Measurements from ENCODE around the gene CA10.

The CA10 gene

DNA sequence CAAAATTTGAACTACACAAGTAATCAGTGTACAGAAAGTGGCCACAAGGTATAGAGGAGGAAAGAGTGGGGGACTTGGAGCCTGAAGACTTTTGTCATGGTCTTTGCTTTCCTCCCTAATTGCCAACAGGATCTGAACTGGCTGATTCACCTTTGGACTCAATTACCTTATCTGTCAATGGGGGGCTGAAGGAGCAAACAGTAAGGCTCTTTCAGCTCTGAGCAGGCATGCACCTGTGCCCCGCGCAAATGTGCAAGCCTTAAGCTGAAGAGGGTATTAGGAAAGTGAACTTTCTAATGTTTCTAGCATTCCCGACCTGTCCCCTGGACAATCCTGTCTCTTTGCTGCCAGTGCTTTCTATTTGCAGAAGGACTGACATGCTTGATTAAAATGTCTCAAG, 302.7 kb downstream of the CA10 start:
- no peak for DNase-seq

DNA sequence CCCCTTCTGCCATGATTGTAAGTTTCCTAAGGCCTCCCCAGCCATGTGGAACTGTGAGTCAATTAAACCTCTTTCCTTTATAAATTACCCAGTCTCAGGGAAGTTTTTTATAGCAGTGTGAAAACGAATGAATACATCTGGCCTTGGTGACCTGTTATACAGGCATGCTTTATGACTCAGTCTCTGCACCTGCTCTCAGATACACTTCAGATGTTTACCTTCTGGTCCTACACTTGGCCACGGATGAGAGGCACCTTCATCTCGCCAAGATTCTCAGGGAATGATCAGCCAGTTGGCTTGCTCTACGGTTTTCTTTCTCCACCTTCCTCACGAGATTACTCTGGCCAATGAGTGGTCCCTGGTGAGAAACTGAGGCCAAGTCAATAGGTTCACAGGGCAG, 304.7 kb downstream of the CA10 start:
- no peak for DNase-seq

DNA sequence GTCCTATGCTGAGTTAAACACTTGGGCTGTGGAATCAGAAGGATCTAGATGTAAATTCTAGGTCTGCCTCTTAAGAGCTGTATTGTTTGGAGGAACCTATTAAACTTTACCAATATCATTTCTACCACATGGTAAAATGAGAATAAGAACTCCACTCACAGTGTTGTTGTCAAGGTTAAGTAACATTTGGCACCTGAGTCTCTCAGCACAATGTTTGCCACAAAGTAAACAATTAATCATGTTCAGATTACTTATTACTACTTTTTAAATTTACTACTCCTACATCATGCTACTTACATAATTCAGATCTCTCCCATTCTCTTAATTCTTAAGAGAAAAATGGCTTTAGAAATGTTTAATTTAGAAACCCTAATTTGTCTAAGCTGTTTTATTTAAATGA, 305.9 kb downstream of the CA10 start:
- no peak for DNase-seq

DNA sequence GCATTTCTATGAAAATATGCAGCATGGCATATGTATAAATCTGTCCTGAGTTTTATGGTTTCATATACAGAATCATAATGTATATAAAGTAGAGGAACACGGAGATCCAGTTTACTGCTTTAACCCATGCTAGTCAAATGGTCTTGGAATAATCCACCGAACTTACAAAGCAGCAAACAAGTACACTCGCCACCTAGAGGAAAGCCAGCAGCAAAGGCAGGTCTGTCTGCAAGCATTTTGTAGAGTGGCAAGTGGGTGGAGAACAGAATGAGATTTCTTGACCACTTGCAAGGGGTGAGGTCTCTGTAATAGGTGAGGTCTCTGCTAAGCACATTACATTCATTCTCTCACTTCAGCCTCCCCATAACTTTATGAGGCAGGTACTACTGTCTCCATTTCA, 308.3 kb downstream of the CA10 start:
- DNase-seq, result no peak

DNA sequence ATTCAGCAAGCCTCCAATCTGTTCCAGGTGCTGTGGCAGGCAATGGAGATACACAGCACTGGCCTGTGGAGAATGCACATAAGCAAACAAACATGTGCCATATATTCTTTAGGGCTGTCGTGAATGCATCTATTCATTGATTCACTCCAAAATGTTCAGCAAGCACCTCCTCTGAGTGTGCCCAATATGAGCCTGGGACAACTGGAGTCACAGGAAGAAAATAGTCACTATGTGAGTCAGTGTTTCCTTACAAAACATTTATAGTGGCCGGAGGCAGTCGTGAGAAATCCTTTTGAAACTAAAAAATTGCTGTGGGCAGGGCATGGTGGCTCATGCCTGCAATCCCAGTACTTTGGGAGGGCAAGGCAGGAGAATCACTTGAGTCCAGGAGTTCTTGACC, 310.1 kb downstream of the CA10 start:
- peak; percentile 45 for DNase-seq

DNA sequence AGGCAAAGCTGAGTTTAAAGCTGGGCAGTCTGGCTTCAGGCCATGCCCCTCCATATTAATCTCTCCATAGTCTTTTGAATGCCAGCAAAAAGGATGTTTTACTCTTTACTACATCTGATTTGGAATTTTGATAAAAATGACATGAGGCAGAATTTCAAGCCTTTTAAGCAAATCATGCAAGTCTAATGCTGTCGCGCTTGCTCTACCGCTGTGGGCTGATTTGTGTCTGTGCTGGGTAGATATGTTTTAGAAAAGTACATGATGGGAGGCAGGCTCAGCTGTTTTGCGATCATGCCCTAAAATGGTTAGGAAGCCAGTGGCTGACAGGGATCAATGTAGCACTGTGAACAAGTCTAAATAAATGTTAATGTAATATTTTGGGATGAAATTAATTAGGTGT, 311.9 kb downstream of the CA10 start:
- DNase-seq, result no peak

DNA sequence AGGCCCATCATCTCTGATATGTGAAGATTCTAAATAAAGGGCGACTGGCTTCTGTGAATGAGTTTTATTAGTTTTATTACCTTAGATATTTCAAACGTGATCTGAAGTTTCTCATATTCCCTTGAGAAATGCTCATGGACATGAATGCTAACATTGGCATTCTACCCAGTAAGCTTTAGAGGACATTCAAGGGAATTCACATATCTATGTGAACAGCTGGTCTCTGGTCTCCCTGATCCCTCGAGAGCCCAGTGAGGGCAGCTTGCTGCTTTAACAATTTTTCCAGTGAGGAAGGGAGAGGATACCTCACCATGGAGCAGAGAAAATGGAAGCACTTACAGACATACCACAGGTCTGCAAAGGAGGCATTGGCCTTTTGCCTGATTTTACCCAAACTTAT, 312.7 kb downstream of the CA10 start:
- DNase-seq, result no peak

DNA sequence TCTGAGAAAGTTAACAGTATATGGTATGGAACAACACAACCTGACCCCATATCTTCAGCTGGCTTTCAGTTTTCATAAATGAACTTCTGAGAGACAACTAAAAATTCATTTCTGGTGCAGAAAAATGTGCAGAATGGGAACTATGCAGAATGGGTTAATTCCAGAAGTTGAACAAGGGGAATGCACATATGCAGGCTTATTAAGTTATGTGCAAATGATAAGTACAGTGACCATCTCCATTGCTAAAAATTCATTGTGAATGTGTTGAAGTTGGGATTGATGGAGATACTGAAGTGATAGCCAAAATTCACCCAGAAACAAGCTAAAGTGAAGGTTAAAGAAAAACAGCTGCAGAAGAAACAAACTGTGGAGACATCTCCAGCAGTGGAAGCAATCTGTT, 315.8 kb downstream of the CA10 start:
- DNase-seq, result no peak

DNA sequence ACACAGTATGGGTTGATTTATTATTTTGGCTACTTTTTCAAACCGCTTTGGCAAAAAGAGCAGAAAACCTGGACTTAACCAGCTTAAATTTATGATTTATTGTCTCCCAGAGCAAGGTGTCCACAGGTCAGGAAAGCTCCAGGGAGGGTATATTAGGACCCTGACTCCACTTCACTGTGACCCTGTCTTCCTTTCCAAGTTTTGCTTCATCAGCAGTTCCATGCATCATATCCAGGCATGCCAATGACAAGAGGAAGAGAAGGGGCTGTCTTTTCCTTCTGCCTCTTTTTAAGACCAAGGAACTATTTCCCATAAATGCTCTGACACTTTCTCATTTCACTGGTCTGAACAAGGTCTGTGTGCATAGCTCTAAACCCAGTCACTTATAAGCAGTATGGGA, 316.8 kb downstream of the CA10 start:
- no peak for DNase-seq

DNA sequence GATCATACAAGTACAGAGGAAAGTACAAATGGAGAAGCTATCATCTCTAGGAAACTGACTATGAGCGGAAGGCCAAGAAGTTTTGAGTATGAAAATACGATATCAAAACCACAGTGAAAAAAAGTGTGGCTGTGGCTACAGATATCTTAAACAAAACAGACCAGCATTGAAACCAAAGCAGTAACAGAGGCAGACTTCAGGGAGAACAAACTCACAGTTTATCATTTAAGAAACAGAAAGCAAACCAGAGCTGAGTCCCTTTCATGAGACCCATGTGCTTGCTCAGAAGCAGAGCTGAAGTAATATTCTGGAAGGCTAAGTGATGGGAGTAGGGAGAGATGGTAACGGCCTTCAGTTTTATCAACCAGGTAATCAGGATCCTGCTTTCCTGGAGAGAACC, 317.8 kb downstream of the CA10 start:
- no peak for DNase-seq

DNA sequence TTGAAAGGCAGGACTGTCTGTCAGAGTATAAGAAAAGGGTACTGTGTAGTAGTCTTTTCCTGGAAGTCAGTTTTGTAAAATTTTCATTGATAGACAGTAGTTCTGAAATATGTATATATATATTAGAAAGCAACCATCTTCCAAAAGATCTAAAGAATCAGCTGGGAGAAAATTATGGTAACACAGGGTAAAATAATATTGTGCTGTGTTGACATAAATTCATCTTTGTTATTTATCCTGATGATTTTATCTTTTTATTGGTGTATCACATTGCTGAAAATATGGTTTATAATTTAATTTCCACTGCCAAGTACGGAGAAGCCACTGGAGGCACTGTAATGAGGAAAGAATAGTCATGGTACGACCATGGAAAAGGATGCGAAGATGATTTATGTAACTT, 324.9 kb downstream of the CA10 start:
- no peak for DNase-seq

DNA sequence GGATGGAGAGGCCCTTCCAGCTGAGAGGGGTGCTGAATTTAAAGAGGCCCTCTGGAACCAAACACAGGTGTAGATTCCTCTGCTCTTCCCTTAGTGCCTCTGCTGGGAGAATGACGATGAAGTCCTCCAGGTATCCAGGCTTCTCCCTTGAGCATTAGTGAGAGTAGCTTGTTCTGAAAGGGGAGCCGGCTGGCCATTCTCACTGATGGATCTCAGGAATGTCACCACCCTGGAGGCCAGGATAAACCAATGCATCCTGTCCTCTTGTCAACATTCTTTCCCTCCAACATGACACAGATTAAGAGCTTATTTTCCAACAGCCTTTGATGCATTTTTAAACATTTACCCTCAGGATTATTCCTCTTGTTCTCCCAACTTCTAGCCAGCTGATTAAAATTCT, 325.5 kb downstream of the CA10 start:
- no peak for DNase-seq

DNA sequence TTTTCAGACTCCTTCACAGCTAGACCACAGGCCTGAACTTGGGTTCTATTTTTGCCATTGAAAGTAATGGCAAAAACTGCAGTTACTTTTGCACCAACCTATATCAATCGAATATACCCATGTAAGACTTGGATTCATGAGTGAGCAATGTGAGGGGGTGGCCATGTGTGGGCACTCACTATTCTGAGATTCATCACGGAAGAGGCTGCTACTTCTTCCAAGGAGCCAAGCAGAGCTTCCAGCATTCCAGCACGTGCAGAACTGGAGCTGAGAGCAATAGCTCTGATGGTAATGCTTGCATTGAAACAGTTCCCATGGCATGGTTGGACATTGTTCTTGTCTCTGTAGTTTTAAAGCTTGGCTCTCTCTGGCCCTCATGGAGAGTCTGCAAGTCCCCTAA, 327.6 kb downstream of the CA10 start:
- DNase-seq, result no peak

DNA sequence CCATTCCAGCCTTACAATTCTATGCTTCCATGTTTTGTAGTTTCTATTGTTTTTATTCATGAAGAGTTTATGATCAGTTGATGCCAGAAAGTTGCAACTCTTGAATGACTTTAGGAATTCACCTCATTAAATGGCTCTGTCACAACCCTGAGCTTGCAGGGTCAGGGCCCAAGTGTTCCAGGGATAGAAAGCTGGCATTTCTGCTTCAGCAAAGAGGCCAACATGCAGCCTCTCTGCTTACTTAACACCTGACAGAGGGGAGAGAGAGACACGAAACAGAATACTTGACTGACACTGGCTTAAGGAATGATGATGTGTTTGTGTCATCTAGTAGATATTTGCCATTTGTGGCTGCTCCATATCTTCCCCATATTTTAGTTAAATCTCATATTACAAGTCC, 328.1 kb downstream of the CA10 start:
- no peak for DNase-seq

DNA sequence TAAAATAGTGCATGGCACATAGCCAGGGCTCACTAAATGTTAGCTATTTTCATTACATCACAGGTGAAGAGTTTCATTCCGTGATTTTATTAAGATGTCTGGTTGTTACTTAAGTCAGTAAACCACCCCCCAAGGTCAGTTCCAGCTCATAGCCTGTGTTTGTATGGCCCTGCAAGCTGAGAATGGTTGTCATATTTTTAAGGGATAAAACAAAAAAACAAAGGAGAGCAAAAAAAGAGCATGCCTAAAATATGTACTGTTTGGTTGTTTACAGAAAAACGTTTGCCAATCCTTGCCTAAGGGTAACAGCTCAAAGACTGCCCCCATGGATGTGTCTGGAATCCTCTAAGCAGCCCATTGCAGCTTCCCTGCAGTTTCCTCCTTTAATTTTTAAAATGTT, 329.6 kb downstream of the CA10 start:
- no peak for DNase-seq

DNA sequence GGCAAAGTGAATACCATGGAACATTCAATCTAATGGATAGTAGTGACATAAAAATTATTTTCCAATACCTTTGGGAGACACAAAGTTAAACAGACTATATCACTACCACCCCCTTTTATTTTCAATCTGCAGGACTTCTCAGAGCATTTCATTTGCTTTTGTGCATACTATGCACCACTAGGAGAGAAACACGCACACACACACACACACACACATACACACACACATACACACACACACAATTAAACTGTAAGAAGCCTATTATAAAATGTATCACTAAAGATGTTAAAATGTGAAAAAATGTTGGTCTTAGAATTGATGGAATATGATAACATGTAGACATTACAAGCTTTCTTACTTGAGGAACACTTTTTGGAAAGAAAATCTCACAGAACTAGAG, 331.4 kb downstream of the CA10 start:
- no peak for DNase-seq

DNA sequence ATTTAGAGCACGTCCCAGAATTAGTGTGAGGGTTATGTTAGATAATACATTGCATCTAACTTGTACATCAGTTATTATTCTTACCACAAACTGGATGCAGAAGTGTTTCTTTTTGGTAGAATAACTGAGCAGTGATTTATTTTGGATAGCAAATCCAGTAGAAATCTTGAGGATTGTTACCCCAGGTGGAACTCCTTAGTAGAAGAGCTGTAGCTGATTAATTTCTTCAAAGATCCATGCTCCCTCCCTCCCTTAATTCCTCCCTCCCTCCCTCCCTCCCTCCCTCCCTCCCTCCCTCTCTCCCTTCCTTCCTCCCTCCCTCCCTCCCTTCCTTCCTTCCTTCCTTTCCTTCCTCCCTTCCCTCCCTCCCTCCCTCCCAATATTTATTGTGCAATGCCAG, 337.7 kb downstream of the CA10 start:
- DNase-seq, result no peak

DNA sequence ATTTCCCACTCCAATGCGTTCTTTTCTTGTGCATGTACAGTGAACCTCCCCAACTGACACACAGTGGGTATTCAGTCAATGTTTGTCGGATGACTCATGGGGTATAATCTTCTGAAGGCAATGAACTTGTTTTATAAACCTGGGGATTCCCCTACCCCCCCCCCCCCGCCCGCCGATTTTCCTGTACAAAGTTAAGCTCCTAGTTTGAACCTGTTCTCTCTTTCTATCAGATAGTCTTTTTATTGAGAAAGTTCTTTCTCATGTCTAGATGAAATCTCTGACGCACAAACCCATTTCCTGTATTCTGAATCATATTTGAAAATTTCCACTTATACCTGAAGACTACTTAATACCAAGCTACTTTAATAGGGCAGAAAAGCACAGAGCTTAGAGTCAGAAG, 338.3 kb downstream of the CA10 start:
- DNase-seq, result no peak

DNA sequence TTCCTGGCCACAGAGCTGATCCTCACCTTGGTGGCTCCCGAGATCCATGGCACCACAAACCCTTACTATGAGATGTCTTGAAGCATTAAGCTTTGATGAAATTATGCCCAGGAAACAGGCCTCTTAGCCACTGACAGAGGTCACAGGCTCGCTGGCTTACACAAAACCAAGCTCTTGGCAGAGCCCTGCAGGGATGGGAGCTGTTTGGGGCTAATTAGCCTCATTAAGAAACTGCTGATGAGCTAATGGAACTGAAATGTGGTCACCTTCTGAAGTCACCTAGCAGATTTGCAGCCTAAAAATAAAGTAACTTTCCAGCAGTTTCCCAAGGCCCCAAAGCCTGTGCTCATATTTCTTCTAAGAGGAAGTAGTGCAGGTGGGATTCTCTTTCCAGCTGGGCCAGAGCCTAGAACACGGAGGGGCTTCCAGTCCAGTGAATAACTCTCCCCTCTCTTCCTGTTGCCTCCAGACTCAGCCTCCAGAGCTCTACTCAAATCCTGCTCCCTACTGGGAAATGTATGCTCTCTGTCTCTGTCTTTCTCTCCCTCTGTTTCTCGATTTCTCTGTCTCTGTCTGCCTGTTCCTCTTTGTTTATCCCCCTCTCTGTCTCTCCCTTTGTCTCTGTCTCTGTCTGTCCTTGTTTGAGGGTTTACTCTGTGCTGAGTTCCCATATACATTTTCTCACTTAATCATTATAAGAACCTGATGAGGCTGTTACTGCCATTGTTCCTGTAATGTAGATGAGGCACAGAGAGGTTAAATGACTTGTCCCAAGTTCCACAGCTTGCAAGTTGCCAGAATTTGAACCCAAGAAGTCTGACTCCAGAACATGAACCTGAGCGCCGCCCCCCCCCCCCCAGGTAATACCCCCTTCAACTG, 338.9 kb downstream of the CA10 start:
- DNase-seq, result no peak

DNA sequence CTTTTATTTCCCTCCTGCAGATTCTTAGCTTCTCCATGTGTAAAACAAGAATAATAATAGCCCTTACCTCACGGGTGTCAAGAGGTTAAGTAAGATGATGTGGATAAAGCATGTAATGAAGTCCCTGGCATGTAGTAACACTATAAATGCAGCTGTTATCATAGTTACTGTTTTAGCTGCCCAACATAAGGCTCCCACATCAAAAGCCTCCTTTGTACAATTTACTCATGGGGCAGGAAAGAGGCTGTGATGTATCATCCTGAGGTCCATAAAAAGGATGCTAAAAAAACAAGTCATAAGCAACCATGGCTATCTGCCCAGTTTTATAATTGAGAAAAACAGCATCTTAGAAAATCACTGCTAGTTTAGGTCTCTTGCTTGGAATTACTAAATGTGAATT, 339.7 kb downstream of the CA10 start:
- DNase-seq, result no peak

DNA sequence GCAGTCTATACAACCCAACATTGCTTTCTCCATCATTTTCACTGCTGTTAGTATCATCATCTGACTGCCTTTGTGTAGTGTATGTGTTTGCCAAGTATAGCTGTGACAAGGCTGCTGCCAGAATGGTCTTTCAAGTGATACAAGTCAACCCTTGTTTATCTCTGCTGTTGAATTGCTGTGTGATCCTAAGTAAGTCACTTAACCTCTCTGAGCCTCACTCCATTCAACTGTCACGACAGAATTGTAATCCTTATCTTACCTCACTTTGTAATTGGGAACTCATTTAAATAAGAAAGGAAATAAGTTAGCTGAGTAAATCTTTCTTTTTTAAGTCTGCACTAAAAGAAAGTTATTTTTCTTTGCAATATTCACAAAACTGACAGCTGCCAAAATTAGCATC, 340.6 kb downstream of the CA10 start:
- no peak for DNase-seq

DNA sequence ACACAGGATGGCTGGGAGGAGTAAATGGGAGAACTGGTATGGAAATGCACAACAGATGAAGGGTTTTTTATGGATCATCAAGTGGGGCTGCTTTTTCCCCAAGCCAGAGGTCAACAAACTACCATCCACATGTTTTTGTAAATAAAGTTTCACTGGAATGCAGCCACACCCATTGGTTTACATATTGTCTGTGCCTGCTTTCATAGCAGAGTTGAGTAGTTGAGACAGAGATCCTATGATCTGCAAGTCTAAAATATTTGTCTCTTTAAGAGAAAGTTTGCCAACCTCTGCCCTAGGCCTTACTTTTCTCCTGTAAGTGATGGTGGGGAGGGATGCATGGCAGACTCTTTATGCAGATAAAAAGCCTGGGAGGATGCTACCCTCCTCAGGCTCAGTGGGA, 341.4 kb downstream of the CA10 start:
- DNase-seq, result no peak

DNA sequence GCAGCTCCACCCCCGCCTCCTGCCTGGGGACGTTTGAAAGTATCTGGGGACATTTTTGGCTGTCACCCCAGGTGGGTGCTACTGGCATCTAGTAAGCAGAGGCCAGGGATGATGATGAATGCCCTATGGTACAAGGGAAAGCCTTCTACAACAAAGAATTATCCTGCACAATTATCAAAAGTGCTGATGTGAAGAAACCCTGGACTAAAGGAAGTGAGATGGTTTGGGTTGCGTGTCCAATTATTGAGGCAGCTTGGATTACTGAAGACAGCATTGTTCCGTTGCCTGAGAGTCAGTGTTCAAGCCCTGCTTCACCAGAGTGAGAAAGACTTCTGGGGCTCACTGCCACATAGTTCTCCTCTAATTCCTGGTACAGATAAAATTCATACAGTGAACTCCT, 343.4 kb downstream of the CA10 start:
- DNase-seq, result no peak

DNA sequence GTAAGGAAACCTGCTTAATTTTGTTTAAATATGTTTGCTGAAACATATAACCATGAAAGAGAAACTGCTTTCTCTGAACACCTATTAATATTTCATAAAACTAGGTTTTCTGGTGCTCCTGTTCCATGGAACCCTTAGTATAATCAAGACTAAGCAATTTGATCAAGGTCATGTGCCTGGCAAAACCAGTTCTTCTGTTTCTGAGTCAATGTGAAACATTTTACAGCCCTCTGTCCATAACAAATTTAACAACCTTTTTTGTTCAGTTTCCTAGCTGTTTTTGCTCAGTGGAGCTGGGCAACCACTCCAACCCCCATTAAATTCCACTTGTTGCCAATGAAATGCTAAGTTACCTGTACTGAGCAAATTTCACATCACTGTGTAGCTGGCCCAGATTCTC, 344.0 kb downstream of the CA10 start:
- no peak for DNase-seq

DNA sequence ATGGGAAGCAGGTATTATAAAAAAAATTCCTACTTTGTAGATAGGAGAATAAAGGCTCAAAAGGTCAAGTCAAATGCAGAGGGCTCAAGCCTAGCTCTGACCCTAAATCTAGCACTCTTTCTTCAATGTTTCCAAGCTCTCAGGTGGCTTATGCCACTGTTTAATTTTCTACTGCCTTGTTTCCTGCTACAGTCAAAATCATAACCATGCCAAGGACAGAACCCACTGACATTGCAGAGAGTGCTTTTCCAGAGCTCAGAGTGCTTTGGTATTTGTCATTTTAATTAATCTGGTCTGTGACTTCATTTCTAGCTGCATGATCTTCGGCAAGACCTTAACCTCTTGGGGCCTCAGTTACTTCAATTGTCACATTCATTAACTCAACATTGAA, 344.7 kb downstream of the CA10 start:
- no peak for DNase-seq
